Urinary bladder (tissue), 4 donors: ENCODE data around the gene SPESP1. TPM values are rescaled to one million over a fixed set of nuclear protein-coding genes. Genes with fewer than 3 reads are reported as not detected.

ENCODE experiments used
- DNase-seq: peaks from one replicate; pipeline ENCODE4 v3.0.0-alpha.2; 2015; ENCODE audit errors: extremely low spot score
- H3K27ac ChIP-seq: one replicate; pipeline ENCODE4 v1.5.1; 2013; ENCODE audit warnings: low read depth, mild to moderate bottlenecking, moderate library complexity
- H3K36me3 ChIP-seq: one replicate; pipeline ENCODE4 v1.6.1; 2013; ENCODE audit warnings: mild to moderate bottlenecking, moderate library complexity; ENCODE audit not compliant: insufficient read depth
- H3K4me1 ChIP-seq: one replicate; pipeline ENCODE4 v1.6.1; 2013; ENCODE audit warnings: mild to moderate bottlenecking, moderate library complexity; ENCODE audit not compliant: insufficient read depth
- H3K4me3 ChIP-seq: one replicate; pipeline ENCODE4 v1.5.1; 2013; ENCODE audit warnings: low read depth, low read length
- WGBS: extraction: QIAGEN DNeasy Blood & Tissue Kit; methylation state at CpG from one replicate; pipeline ENCODE4 v1.1.7; 2013; 5-methylcytosine and 5-hydroxymethylcytosine counted together
- polyA plus RNA-seq: library from polyadenylated mRNA; stranded (reverse); fragments of 200-250 nt; gene quantifications from one replicate; pipeline ENCODE4 v1.2.3, GENCODE V29; 2013
- total RNA-seq: library from RNA; depleted of rRNA; stranded (reverse); fragments of >200 nt; gene quantifications from one replicate; pipeline ENCODE4 v1.2.3, GENCODE V29; 2014
- donor health status: healthy with polysubstance abuse.
- donor health status: healthy.

SPESP1 gene
- total and polyA plus RNA-seq, 2 donors: 1.2 to 5.7 TPM

- Histone ChIP-seq H3K36me3 (no peaks in the 10 kb centered on the region), H3K27ac (no peak overlapping the region), H3K4me3 (no peak overlapping the region), H3K4me1 (no peaks in the 10 kb centered on the region)
- no peak for DNase-seq
- WGBS: 89% methylated on average over 7 of the region's 7 CpGs
These were observed 60.1 kb downstream of the SPESP1 start for GRCh38 chr15:68990231-68990991.

DNA sequence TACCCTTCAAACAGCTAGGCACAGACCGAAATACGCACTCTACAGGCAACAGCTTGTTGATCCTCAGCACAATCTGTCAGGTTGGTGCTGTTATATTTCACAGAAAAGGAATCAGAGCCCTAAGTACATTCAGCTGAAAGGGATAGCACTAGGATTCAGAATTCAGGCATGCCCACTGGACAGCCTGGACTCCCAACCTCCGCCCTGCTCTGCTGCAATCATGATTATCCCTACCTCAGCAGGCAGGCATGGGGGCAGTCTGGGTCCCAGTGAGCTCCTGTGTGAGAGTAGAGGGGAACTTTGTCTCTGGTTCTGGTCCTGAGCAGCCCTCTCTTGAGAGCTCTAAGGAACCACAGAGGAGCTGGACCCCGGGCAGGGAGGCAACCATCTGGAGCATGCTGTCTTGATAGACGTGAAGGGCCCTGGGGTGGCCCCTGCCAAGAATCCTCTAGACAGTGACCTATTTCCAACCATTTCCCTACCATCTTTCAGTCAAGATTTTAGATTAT, 60.7 kb downstream of the SPESP1 start:
- H3K4me3 ChIP-seq: no peak overlapping the region
- no peak for DNase-seq
- no peaks in the 10 kb centered on the region for H3K36me3 ChIP-seq
- no peaks in the 10 kb centered on the region for H3K4me1 ChIP-seq
- no peak overlapping the region for H3K27ac ChIP-seq
- 76% methylated on average over 5 of the region's 5 CpGs for WGBS

GRCh38 chr15:68991723-68992122, 61.4 kb downstream of the SPESP1 start:
- whole genome bisulfite sequencing: 29% methylated on average over 4 of the region's 4 CpGs
- Histone ChIP-seq H3K27ac (no peak overlapping the region), H3K4me3 (no peak overlapping the region), H3K4me1 (no peaks in the 10 kb centered on the region), H3K36me3 (no peaks in the 10 kb centered on the region)
- peak; percentile 39 for DNase-seq

GRCh38 chr15:68992696-68993095, 62.4 kb downstream of the SPESP1 start:
- H3K4me3 ChIP-seq: no peak overlapping the region
- no peak for DNase-seq
- 97% methylated on average over 6 of the region's 6 CpGs for WGBS

DNA sequence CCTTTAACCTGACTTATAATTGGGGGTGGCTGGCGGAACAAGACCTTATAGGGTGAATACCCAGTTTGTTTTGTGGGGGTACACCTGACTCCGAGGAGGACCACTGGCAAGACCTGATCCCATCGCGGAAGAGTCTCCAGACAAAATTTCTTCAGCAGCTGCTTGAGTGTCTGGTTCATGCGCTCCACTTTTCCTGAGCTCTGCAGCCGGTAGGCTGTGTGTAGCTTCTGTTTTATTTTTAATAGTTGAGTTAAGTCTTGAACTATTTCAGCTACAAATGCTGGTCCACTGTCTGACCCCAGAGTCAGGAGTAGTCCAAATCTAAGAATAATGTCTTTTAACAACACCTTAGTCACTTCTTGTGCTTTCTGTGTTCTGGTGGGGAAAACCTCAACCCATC, 63.0 kb downstream of the SPESP1 start:
- DNase-seq: no peak
- H3K27ac ChIP-seq: no peak overlapping the region
- 84% methylated on average over 6 of the region's 6 CpGs for WGBS
- no peaks in the 10 kb centered on the region for H3K36me3 ChIP-seq
- H3K4me1 ChIP-seq: no peaks in the 10 kb centered on the region
- H3K4me3 ChIP-seq: no peak overlapping the region

More at GRCh38 chr15:68992696-68993095, 62.4 kb downstream of the SPESP1 start:
- Histone ChIP-seq H3K4me1 (no peaks in the 10 kb centered on the region), H3K27ac (no peak overlapping the region), H3K36me3 (no peaks in the 10 kb centered on the region)

DNA sequence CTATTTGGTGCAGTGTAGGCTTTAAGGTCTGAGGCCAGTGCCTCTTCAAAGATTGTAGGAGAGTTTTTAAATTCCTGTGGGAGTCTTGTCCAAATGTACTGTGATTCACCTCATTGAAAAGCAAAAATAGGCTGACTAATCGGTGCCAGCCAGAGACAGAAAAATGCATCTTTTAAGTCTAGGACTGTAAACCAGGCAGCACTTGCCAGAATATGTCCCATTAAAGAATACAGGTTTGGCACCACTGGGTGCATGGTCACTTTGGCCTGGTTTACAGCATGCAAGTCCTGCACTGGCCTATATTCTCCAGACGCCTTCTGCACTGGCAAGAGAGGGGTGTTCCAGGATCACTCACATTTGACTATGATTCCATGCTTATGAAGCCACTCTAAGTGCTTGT, 63.8 kb downstream of the SPESP1 start:
- no peak for DNase-seq
- 75% methylated on average over 2 of the region's 2 CpGs for WGBS
- no peak overlapping the region for H3K27ac ChIP-seq
- H3K4me3 ChIP-seq: no peak overlapping the region
- H3K36me3 ChIP-seq: no peaks in the 10 kb centered on the region
- no peaks in the 10 kb centered on the region for H3K4me1 ChIP-seq

- Histone ChIP-seq H3K4me3 (no peak overlapping the region), H3K36me3 (no peaks in the 10 kb centered on the region), H3K27ac (no peak overlapping the region), H3K4me1 (no peaks in the 10 kb centered on the region)
- 96% methylated on average over 9 of the region's 9 CpGs for WGBS
- no peak for DNase-seq
These were observed 64.8 kb downstream of the SPESP1 start for GRCh38 chr15:68994981-68995761.

Other genes with a start within 250 kb of the SPESP1 start
- gene ANP32A, start 109.6 kb upstream of the SPESP1 start, total RNA-seq: 56.3 TPM
- 80.1 TPM for gene ANP32A, start 109.6 kb upstream of the SPESP1 start, polyA plus RNA-seq
- 0.16 TPM for gene NOX5, start 84.2 kb downstream of the SPESP1 start, total RNA-seq
- gene NOX5, start 84.2 kb downstream of the SPESP1 start, polyA plus RNA-seq: 0.19 TPM
- gene GLCE, start 230.1 kb downstream of the SPESP1 start, total RNA-seq: 44.4 TPM
- 9.6 TPM for gene GLCE, start 230.1 kb downstream of the SPESP1 start, polyA plus RNA-seq